ENCODE data around the gene SPNS2. TPM values are rescaled to one million over a fixed set of nuclear protein-coding genes. Genes with fewer than 3 reads are reported as not detected.

Gene SPNS2
- total RNA-seq, 1 experiment from 2014 or later: 1.6 TPM

DNA sequence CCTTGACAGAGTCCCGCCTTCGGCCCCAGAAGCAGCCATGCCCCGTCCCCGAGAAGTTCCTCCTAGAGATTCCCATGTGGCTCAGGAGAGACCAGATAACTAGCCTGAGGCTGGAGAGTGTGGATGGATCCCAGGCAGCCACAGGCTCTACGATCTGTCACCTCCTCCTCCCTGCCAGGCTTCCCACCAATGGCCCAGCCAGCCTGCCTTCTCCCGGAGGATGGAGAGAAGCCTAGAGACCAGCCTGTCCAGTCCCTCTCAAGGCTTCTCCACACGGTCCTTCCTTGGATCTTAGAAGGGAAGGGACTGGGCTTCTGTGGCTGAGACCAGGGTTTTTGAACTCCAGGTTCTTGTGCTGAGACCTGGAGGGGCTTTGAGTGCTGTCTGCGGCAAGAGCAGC, 84.0 kb downstream of the SPNS2 start:
- H3K4me3 ChIP-seq (replicated peaks in 1 of 2; ENCODE audit: low read depth in 1 of 2, low read length in 2 of 2): no peak overlapping the region
- no peak overlapping the region for H2AFZ ChIP-seq (ENCODE audit: low read depth, low read length, poor library complexity, severe bottlenecking)
- H3K9me3 ChIP-seq (ENCODE audit: control insufficient read depth in 1 of 2, insufficient read depth in 1 of 2, low read depth in 1 of 2, low read length in 2 of 2): no peaks in the 10 kb centered on the region
- no peaks in the 10 kb centered on the region for H3K79me2 ChIP-seq (ENCODE audit: insufficient read depth, low read length)
- H3K9me2 ChIP-seq (ENCODE audit: insufficient read depth): no peaks in the 10 kb centered on the region
- H4K20me1 ChIP-seq (ENCODE audit: insufficient read depth): no peaks in the 10 kb centered on the region
- DNase-seq (ENCODE audit: low read depth, low spot score) (no peak), ATAC-seq (no peak)
- BruUV-seq (replicated peaks): no TSS peak
- no peak overlapping the region for H3K27ac ChIP-seq (ENCODE audit: low read depth, low read length)
- no peak overlapping the region for H3K4me2 ChIP-seq (ENCODE audit: low read length)
- RAD21 ChIA-PET (ENCODE audit: low non-redundant PET in 1 of 2, low total read pairs in 2 of 2, uncharacterized antibody in 2 of 2, unreplicated experiment in 2 of 2): no interaction called here
- H3K4me1 ChIP-seq (ENCODE audit: control insufficient read depth in 1 of 2, insufficient read depth in 2 of 2, low read length in 2 of 2): peaks cover 5 to 23% of the 10 kb centered on the region in 2 experiments; a peak in 3 of 4 replicates
- TF ChIP-seq ATF3 (IDR thresholded peaks at IDR 0.05) (no peak), CBX3 (IDR thresholded peaks at IDR 0.05; ENCODE audit: low read depth) (no peak), CTCF (IDR thresholded peaks at IDR 0.05 in 2 of 3, conservative IDR thresholded peaks at IDR 0.05 in 1 of 3; ENCODE audit: borderline replicate concordance in 1 of 3, insufficient read depth in 1 of 3, low read depth in 2 of 3, low read length in 2 of 3) (no peak), ELF1 (IDR thresholded peaks at IDR 0.05; ENCODE audit: borderline replicate concordance, low read depth) (no peak), RAD21 (IDR thresholded peaks at IDR 0.05; ENCODE audit: low read depth) (no peak), CEBPB (IDR thresholded peaks at IDR 0.05; ENCODE audit: low read depth) (no peak), MAX (IDR thresholded peaks at IDR 0.05) (no peak), SIN3A (IDR thresholded peaks at IDR 0.05; ENCODE audit: low read depth) (no peak), EZH2 (IDR thresholded peaks at IDR 0.05) (no peak), POLR2AphosphoS5 (IDR thresholded peaks at IDR 0.05; ENCODE audit: low read depth, low read length) (no peak), ZFX (IDR thresholded peaks at IDR 0.05) (no peak), JUND (IDR thresholded peaks at IDR 0.05) (no peak), FOSL1 (IDR thresholded peaks at IDR 0.05; ENCODE audit: low read depth) (no peak), TCF7L2 (IDR thresholded peaks at IDR 0.05; ENCODE audit: borderline replicate concordance, extremely low read depth, insufficient read depth, insufficient read length) (no peak), YY1 (IDR thresholded peaks at IDR 0.05; ENCODE audit: extremely low read depth, insufficient replicate concordance, low read depth, low read length) (no peak), POLR2A (IDR thresholded peaks at IDR 0.05; ENCODE audit: borderline replicate concordance, extremely low read depth, insufficient read depth, insufficient read length) (no peak)
- H3K27me3 ChIP-seq (ENCODE audit: insufficient read depth, low read length): peaks cover 5% of the 10 kb centered on the region; the same call in 1 of the 2 replicates
- intact Hi-C loops (cut with micrococcal nuclease): no loop called here
- no peak overlapping the region for H3K9ac ChIP-seq (ENCODE audit: low read length)
- CTCF ChIA-PET: interaction anchor here (0.6 kb wide), 1 partner anchor 18 kb away, joined by 3 read pairs; no protein-coding TSS in a partner anchor
- no peaks in the 10 kb centered on the region for H3K36me3 ChIP-seq (ENCODE audit: control insufficient read depth in 1 of 2, insufficient read depth in 2 of 2, low read length in 2 of 2)
- POLR2A ChIA-PET: no interaction called here

All from HCT116 (cell line).